Measurements from ENCODE around the gene LRRK1.

DNA sequence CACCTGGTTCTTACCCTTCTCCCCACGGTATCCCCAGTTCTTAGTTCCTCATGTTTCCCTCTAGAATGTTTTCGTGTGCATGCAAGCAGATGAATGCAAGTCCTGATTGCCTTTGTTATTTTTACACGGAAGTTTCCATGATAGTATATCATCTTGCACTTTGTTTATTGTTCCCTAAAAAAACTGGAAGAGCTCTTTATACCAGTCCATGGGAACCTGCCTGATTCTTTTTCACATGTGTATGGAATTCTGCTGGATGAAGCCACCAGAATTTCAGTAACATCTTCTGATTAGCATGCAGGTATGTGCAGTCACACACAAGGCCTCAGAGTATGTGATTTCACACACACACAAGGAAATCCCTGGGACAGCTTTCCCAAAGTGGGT, 16.0 kb upstream of the LRRK1 start:
- TF ChIP-seq EZH2phosphoT487 (IDR thresholded peaks at IDR 0.05; ENCODE audit: low read depth), result no peak
- TF ChIP-seq, protein P1, sequence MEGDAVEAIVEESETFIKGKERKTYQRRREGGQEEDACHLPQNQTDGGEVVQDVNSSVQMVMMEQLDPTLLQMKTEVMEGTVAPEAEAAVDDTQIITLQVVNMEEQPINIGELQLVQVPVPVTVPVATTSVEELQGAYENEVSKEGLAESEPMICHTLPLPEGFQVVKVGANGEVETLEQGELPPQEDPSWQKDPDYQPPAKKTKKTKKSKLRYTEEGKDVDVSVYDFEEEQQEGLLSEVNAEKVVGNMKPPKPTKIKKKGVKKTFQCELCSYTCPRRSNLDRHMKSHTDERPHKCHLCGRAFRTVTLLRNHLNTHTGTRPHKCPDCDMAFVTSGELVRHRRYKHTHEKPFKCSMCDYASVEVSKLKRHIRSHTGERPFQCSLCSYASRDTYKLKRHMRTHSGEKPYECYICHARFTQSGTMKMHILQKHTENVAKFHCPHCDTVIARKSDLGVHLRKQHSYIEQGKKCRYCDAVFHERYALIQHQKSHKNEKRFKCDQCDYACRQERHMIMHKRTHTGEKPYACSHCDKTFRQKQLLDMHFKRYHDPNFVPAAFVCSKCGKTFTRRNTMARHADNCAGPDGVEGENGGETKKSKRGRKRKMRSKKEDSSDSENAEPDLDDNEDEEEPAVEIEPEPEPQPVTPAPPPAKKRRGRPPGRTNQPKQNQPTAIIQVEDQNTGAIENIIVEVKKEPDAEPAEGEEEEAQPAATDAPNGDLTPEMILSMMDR (IDR thresholded peaks at IDR 0.05; ENCODE audit: low read depth, low read length), result no peak

All from OCI-LY3 (cell line).